Upper lobe of left lung (tissue), 6 donors: ENCODE results near the gene TNK2. TPM values are rescaled to one million over a fixed set of nuclear protein-coding genes. Genes with fewer than 3 reads are reported as not detected.
A peak's percentile ranks its signal among the peaks of the same experiment; 100 is the strongest.
"Not testable (repeated sequence)": the region's sequence is repeated elsewhere in the genome, so short reads cannot be mapped to it uniquely, and the experiment has no call there.

Source experiments
- ATAC-seq, 2 donors: fragments of 200-7000 bp; cut with Tn5 transposase; one replicate each; pipeline ENCODE4 v1.9.1; 2022; ENCODE audit warnings: mild to moderate bottlenecking in 2 of 2, moderate library complexity in 2 of 2; ENCODE audit not compliant: low FRiP score in 2 of 2
- DNase-seq, 2 donors: peaks; one replicate each; pipeline ENCODE4 v3.0.0-alpha.2; 2019 to 2020
- H3K27ac ChIP-seq, 4 donors: fragments of 200-600 bp; sonication (generic); one replicate each; pipeline ENCODE4 v1.5.1; 2016 to 2019
- H3K27me3 ChIP-seq, 4 donors: fragments of 200-600 bp; sonication (generic); one replicate each; pipeline ENCODE4 v1.5.1; 2017 to 2019
- H3K36me3 ChIP-seq, 4 donors: fragments of 200-600 bp; sonication (generic); one replicate each; pipeline ENCODE4 v1.5.1; 2016 to 2019
- H3K4me1 ChIP-seq, 4 donors: fragments of 200-600 bp; sonication (generic); one replicate each; pipeline ENCODE4 v1.5.1; 2018 to 2019
- H3K4me3 ChIP-seq, 4 donors: fragments of 200-600 bp; sonication (generic); one replicate each; pipeline ENCODE4 v1.5.1; 2017 to 2019; ENCODE audit warnings: mild to moderate bottlenecking in 2 of 4, moderate library complexity in 1 of 4
- H3K9me3 ChIP-seq, 4 donors: fragments of 200-600 bp; sonication (generic); one replicate each; pipeline ENCODE4 v1.5.1; 2018 to 2019
- EP300 ChIP-seq, 4 donors: sonication (generic); formaldehyde crosslinking; IDR thresholded peaks; one replicate each; pipeline ENCODE4 v1.5.1; 2017; ENCODE audit warnings: antibody characterized with exemption in 4 of 4, control low read depth in 2 of 4
- POLR2A ChIP-seq, 4 donors: fragments of 450-650 bp; IDR thresholded peaks; one replicate each; pipeline ENCODE4 v1.5.1; 2016 to 2017; ENCODE audit warnings: antibody characterized with exemption in 4 of 4, mild to moderate bottlenecking in 2 of 4
- POLR2AphosphoS5 ChIP-seq, 2 donors: sonication (generic); formaldehyde crosslinking; IDR thresholded peaks; one replicate each; pipeline ENCODE4 v1.5.1; 2017; ENCODE audit warnings: antibody characterized with exemption in 2 of 2
- WGBS, 2 donors: methylation state at CpG; one replicate each; pipeline ENCODE4 v1.1.5; 2017 to 2018; 5-methylcytosine and 5-hydroxymethylcytosine counted together
- total RNA-seq, 6 donors: library from RNA; depleted of rRNA in 4 of 6; stranded (reverse); fragments of >200 nt in 4 of 6; gene quantifications; one replicate each; pipeline versions ENCODE4 v1.1.0 to v1.2.1, GENCODE V29; 2016 to 2021
- TF ChIP-seq, protein P1 (sequence below), 6 experiments: fragments of 450-650 bp in 4 of 6; fragments of 200-600 bp in 2 of 6; sonication (generic) in 2 of 6; IDR thresholded peaks; one replicate each; pipeline ENCODE4 v1.5.1; 2016 to 2019; ENCODE audit warnings: antibody characterized with exemption in 6 of 6
- donor health status: DM: no; HTN: no; CAD: no; lungs with moderate emphysema.
- donor health status: DM: no; HTN: yes; CAD: no; lungs with severe emphysema.

The TNK2 gene
- total RNA-seq, 6 donors from 2014 or later: 18.7 to 171 (median 70.1) TPM

DNA sequence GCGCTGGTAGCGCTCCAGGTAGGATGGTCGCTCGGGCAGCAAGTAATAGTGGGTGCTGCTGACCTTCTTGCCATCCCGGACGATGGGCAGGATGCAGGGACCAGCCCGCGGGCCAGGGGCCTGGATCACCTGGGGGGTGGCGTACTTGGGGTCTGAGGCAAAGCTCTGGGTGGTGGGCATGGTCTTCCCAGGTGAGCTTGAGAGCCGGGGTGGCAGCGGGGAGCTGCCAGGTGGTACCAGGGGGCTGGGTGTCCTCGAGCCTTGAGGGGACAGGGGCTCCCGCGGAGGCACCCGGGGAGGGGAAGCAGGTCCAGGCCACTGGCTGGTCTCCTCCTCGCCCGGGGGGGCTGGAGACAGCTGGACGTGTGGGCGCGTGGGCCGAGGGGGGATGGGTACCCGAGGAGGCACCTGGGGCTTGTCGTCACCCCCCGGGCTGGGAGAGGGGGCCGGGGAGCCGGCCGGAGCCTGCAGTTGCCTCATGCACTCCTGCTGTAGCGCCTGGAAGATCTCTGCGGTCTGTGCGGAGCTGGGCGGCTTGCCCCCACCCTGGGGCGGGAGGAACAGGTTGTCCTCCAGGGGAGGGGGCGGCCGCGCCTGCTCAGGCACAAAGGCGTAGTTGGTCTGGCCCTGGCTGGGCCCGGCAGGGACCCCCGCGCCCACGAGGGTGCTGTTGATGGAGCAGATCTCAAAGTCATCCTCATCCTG lies 40.6 kb downstream of the TNK2 start:
- peaks cover 4 to 82% (median 58%) of the 10 kb centered on the region in 4 donors for H3K36me3 ChIP-seq
- WGBS, 2 donors: 80 to 94% methylated on average over 1 to 33 of the region's 40 CpGs
- no peak overlapping the region for H3K4me3 ChIP-seq
- DNase-seq (peak in 1 of 2 donors; percentile 85), ATAC-seq (no peak)
- H3K27ac ChIP-seq: no peak overlapping the region
- TF ChIP-seq, protein P1, sequence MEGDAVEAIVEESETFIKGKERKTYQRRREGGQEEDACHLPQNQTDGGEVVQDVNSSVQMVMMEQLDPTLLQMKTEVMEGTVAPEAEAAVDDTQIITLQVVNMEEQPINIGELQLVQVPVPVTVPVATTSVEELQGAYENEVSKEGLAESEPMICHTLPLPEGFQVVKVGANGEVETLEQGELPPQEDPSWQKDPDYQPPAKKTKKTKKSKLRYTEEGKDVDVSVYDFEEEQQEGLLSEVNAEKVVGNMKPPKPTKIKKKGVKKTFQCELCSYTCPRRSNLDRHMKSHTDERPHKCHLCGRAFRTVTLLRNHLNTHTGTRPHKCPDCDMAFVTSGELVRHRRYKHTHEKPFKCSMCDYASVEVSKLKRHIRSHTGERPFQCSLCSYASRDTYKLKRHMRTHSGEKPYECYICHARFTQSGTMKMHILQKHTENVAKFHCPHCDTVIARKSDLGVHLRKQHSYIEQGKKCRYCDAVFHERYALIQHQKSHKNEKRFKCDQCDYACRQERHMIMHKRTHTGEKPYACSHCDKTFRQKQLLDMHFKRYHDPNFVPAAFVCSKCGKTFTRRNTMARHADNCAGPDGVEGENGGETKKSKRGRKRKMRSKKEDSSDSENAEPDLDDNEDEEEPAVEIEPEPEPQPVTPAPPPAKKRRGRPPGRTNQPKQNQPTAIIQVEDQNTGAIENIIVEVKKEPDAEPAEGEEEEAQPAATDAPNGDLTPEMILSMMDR (IDR thresholded peaks at IDR 0.05): no peak
- TF ChIP-seq POLR2AphosphoS5 (IDR thresholded peaks at IDR 0.05): no peak
- no peak for TF ChIP-seq EP300 (IDR thresholded peaks at IDR 0.05)
- no peak for TF ChIP-seq POLR2A (IDR thresholded peaks at IDR 0.05)
- no peaks in the 10 kb centered on the region for H3K27me3 ChIP-seq
- peaks cover 0 to 14% (median 4%) of the 10 kb centered on the region in 4 donors for H3K4me1 ChIP-seq
- H3K9me3 ChIP-seq: no peaks in the 10 kb centered on the region

DNA sequence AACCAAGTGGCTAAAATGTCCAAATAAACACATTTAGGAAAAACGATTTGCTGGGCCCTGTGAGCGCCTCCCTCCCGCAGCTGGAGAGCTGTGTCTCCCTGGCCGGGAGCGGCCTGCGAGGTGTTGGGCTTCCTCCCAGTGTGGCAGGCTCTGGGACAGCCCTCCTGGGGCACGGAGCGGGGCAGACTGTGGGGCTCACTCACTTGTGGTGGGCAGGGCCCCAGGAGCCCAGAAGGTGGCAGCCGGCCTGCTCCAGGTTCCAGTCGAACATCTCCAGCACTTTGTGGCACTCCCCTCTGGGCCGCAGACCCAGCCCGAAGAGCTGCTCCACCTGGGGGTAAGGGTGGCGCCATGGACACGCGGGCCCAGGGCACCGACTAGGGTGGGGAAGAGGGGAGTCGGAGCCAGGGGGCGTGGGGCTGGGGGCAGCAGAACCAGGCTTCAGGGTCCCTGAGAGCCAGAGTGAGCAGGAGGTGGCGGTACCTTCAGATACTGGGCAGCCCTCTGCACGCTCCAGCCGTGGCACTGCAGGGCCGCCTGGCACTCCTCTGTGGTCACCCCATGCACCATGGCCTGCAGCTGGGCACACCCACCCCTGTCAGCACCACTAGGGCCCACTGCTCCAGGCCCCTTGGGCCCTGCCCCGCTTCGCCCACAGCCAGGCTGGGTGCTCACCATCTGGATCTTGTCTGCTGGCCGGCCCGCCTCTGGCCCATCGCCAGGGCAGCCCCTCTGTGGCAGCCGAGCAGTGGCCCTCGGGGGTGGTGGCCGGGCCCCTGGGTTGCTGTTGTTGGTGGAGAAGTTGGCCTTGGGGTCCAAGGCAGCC lies 41.5 kb downstream of the TNK2 start:
- WGBS, 2 donors: 93% methylated on average over 15 to 22 of the region's 30 CpGs
- DNase-seq: peak in 1 of 2 donors; percentile 79
- H3K36me3 ChIP-seq: peaks cover 4 to 73% (median 50%) of the 10 kb centered on the region in 4 donors

DNA sequence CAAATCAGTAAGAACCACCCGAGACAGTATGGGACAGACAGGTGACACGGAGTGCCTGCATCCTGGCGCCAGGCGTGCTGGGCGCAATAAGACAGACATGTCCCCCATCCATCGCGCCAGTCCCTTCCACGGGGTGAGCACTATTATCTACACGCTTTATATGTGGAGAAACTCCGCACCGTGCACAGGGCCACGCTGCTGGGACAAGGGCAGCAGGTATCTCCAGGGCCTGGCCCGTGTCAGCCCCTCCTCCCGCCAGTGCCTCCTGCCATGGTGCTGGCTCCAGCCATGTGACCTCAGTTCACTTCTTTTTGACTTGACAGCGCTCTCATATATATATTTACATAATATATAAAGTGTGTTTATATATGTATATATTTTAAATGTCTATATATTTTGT lies 42.6 kb downstream of the TNK2 start:
- Histone ChIP-seq H3K27me3 (no peaks in the 10 kb centered on the region), H3K27ac (no peak overlapping the region), H3K36me3 (peaks cover 4 to 62% (median 40%) of the 10 kb centered on the region in 4 donors), H3K4me3 (no peak overlapping the region), H3K9me3 (no peaks in the 10 kb centered on the region), H3K4me1 (peaks cover 0 to 6% (median 4%) of the 10 kb centered on the region in 4 donors)
- ATAC-seq (no peak), DNase-seq (peak in 1 of 2 donors; percentile 62)
- 89 to 93% methylated on average over 15 of the region's 15 CpGs for WGBS, 2 donors
- TF ChIP-seq, protein P1 (IDR thresholded peaks at IDR 0.05): no peak

More for the DNA sequence above, 41.5 kb downstream of the TNK2 start:
- no peak overlapping the region for H3K4me3 ChIP-seq
- TF ChIP-seq POLR2AphosphoS5 (IDR thresholded peaks at IDR 0.05) (no peak), POLR2A (IDR thresholded peaks at IDR 0.05) (no peak), EP300 (IDR thresholded peaks at IDR 0.05) (no peak)
- TF ChIP-seq, protein P1 (IDR thresholded peaks at IDR 0.05): no peak
- peaks cover 0 to 6% (median 4%) of the 10 kb centered on the region in 4 donors for H3K4me1 ChIP-seq
- no peak for ATAC-seq
- H3K27me3 ChIP-seq: no peaks in the 10 kb centered on the region
- H3K27ac ChIP-seq: no peak overlapping the region
- no peaks in the 10 kb centered on the region for H3K9me3 ChIP-seq

DNA sequence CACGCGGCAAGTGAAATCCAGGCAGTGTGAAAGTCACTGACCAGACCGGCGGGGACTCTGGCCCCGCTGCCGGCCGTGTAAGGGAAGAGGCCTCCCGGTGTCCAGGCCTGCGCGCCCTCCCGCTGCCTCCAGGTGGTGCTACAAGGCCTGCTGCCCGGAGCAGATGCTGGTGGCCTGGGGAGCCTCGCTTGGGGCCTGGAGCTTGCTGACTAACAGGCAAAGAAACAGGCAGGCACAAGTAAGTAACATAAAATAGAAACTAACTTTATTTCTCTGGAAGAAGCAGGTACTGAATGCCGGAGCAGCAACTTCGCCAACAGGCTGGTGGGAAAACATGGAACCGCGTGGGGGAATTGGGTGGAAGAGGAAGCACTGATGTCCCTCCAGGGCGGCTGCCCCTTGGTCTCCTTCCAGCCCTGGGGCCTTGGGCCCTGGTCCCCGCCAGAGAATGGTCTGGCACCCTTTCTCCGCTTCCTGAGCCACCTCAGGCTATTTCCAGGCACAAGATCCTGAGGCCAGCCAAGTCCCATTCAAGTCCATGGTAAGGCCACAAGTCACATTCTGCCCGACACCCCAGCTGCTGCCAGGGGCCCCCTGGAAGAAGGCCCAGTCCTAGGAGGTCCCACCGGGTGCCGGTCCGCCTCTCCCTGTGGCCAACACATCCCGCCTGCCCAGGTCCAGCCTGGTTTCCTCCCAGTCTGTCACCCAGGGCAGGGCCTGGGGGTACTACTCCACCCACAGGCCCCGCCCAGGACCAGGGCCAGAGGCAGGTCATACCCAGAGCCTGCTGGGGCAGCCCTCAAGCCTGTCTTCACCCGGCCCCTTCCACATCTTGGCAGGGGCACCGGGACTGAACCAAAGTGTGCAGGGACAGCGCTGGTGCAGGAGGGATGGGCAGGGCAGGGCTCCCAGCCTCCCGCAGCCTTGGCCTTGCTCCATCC lies 45.0 kb downstream of the TNK2 start:
- peak in 1 of 2 donors; percentile 24 for TF ChIP-seq POLR2AphosphoS5 (IDR thresholded peaks at IDR 0.05)
- TF ChIP-seq POLR2A (IDR thresholded peaks at IDR 0.05): no peak
- TF ChIP-seq, protein P1 (IDR thresholded peaks at IDR 0.05): peak; percentile 87 to 97 (median 96)
- no peak for TF ChIP-seq EP300 (IDR thresholded peaks at IDR 0.05)
- H3K27me3 ChIP-seq: no peaks in the 10 kb centered on the region
- no peaks in the 10 kb centered on the region for H3K9me3 ChIP-seq
- peaks cover 0 to 15% (median 11%) of the 10 kb centered on the region in 4 donors for H3K4me1 ChIP-seq
- peak overlapping the region in 2 of 4 donors; percentile 4 to 36 for H3K27ac ChIP-seq
- 38 to 45% methylated on average over 18 to 30 of the region's 30 CpGs for WGBS, 2 donors
- H3K4me3 ChIP-seq: no peak overlapping the region
- peak; percentile 92 to 96 for DNase-seq
- H3K36me3 ChIP-seq: peaks cover 4 to 39% (median 23%) of the 10 kb centered on the region in 4 donors
- ATAC-seq: peak; percentile 95 to 96

DNA sequence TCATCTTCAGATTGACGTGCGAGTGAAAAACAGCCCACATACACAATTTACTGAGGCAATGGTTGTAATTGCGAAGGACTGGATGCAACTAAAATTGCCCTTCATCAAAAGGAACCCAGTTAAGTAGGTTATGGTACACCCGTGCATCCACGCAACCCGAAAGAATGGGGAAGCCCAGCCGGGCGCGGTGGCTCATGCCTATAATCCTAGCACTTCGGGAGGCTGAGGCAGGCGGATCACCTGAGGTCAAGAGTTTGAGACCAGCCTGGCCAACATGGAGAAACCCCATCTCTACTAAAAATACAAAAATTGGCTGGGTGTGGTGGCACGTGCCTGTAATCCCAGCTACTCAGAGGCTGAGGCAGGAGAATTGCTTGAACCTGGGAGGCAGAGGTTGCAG lies 46.0 kb downstream of the TNK2 start:
- not testable (repeated sequence) for H3K9me3 ChIP-seq, ATAC-seq, H3K4me3 ChIP-seq, H3K27ac ChIP-seq, DNase-seq, H3K27me3 ChIP-seq
- peaks cover 3 to 29% (median 13%) of the 10 kb centered on the region in 4 donors for H3K36me3 ChIP-seq
- peaks cover 0 to 15% (median 11%) of the 10 kb centered on the region in 4 donors for H3K4me1 ChIP-seq
- 94 to 95% methylated on average over 7 to 12 of the region's 12 CpGs for WGBS, 2 donors
